NB4 (cell line): ENCODE measurements around the gene INSIG1.

ENCODE experiments used
- DNase-seq: peaks from one replicate; pipeline ENCODE4 v3.0.0; 2010; ENCODE audit warnings: low read depth
- H3K4me3 ChIP-seq: one replicate; pipeline ENCODE4 v1.5.1; 2011; ENCODE audit warnings: mild to moderate bottlenecking, low read depth, low read length, moderate library complexity
- CTCF ChIP-seq: IDR thresholded peaks from one replicate; pipeline ENCODE4 v1.5.1; 2012; ENCODE audit warnings: low read depth, low read length
- MAX ChIP-seq: IDR thresholded peaks from 2 replicates; pipeline ENCODE4 v1.6.1; 2011; ENCODE audit warnings: low read depth, low read length
- MYC ChIP-seq: IDR thresholded peaks from 2 replicates; pipeline ENCODE4 v1.6.1; 2011; ENCODE audit warnings: low read depth, low read length
- POLR2A ChIP-seq: IDR thresholded peaks from 2 replicates; pipeline ENCODE4 v1.6.1; 2011; ENCODE audit warnings: mild to moderate bottlenecking; ENCODE audit not compliant: insufficient read length; ENCODE audit errors: extremely low read depth

INSIG1 gene

GRCh38 chr7:155358948-155359712, 61.5 kb downstream of the INSIG1 start:
- no peak for DNase-seq
- no peak overlapping the region for H3K4me3 ChIP-seq
- TF ChIP-seq MYC (no peak; the same call in 1 of the 2 replicates), MAX (peak; percentile 33; the same call in 1 of the 2 replicates), POLR2A (no peak), CTCF (no peak)
